ENCODE measurements around the gene PAK1. TPM values are rescaled to one million over a fixed set of nuclear protein-coding genes. Genes with fewer than 3 reads are reported as not detected.

The PAK1 gene
- total RNA-seq, 6 donors from 2014 or later = 14.9 to 49.2 (median 30.1) TPM

GRCh38 chr11:77345621-77346020 lies 128.3 kb downstream of the PAK1 start:
- H3K4me3 ChIP-seq = no peak overlapping the region
- peaks cover 0 to 8% (median 0%) of the 10 kb centered on the region in 4 donors for H3K36me3 ChIP-seq
- no peaks in the 10 kb centered on the region for H3K27me3 ChIP-seq
- DNase-seq (no peak), ATAC-seq (ENCODE audit: low FRiP score in 2 of 2) (no peak)
- H3K4me1 ChIP-seq = no peaks in the 10 kb centered on the region
- TF ChIP-seq CTCF (IDR thresholded peaks at IDR 0.05) (no peak), EP300 (IDR thresholded peaks at IDR 0.05) (no peak), POLR2AphosphoS5 (IDR thresholded peaks at IDR 0.05) (no peak)
- 72 to 79% methylated on average over 3 of the region's 3 CpGs for WGBS, 2 donors
- H3K27ac ChIP-seq = no peak overlapping the region
- H3K9me3 ChIP-seq = no peaks in the 10 kb centered on the region

- Histone ChIP-seq H3K36me3 (peaks cover 0 to 4% (median 0%) of the 10 kb centered on the region in 4 donors), H3K4me1 (no peaks in the 10 kb centered on the region), H3K9me3 (no peaks in the 10 kb centered on the region), H3K27me3 (no peaks in the 10 kb centered on the region), H3K27ac (no peak overlapping the region), H3K4me3 (no peak overlapping the region)
- TF ChIP-seq CTCF (IDR thresholded peaks at IDR 0.05) (no peak), POLR2AphosphoS5 (IDR thresholded peaks at IDR 0.05) (no peak), POLR2A (IDR thresholded peaks at IDR 0.05) (no peak), EP300 (IDR thresholded peaks at IDR 0.05) (no peak)
- no peak for ATAC-seq (ENCODE audit: low FRiP score in 2 of 2)
- 61 to 74% methylated on average over 3 of the region's 3 CpGs for WGBS, 2 donors
- no peak for DNase-seq
Observed at GRCh38 chr11:77340501-77340900, 133.4 kb downstream of the PAK1 start.

DNA sequence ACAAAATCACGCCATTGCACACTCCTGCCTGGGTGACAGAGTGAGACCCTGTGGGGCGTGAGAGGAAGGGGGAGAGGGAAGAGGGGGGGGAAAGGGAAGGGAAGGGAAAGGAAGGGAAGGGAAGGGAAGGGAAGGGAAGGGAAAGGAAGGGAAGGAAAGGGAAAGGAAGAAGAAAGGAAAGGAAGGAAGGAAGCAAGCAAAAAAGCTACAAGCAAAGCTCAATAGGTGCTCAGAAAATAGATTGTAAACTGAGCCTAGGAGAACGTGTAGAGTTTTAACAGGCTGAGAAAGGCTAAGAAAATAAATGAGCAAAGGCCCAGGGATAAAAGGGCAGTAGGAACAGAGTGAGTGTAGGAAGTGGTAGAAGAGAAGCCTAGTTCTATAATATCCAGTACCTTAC lies 141.6 kb downstream of the PAK1 start:
- peaks cover 0 to 11% (median 0%) of the 10 kb centered on the region in 4 donors for H3K36me3 ChIP-seq
- no peaks in the 10 kb centered on the region for H3K4me1 ChIP-seq
- ATAC-seq (ENCODE audit: low FRiP score in 2 of 2) (no peak), DNase-seq (no peak)
- no peak overlapping the region for H3K4me3 ChIP-seq
- TF ChIP-seq POLR2AphosphoS5 (IDR thresholded peaks at IDR 0.05) (no peak), POLR2A (IDR thresholded peaks at IDR 0.05) (no peak)
- H3K9me3 ChIP-seq = no peaks in the 10 kb centered on the region
- H3K27ac ChIP-seq = no peak overlapping the region
- 74 to 89% methylated on average over 2 to 3 of the region's 3 CpGs for WGBS, 2 donors
- no peaks in the 10 kb centered on the region for H3K27me3 ChIP-seq

- Histone ChIP-seq H3K27me3 (no peaks in the 10 kb centered on the region), H3K4me3 (no peak overlapping the region), H3K36me3 (peaks cover 0 to 17% (median 4%) of the 10 kb centered on the region in 4 donors), H3K27ac (no peak overlapping the region), H3K9me3 (no peaks in the 10 kb centered on the region), H3K4me1 (no peaks in the 10 kb centered on the region)
- no peak for TF ChIP-seq POLR2AphosphoS5 (IDR thresholded peaks at IDR 0.05)
- WGBS, 2 donors = 76 to 86% methylated on average over 1 of the region's 1 CpG
- DNase-seq (no peak), ATAC-seq (ENCODE audit: low FRiP score in 2 of 2) (no peak)
Observed at GRCh38 chr11:77325159-77325558, 148.7 kb downstream of the PAK1 start.

DNA sequence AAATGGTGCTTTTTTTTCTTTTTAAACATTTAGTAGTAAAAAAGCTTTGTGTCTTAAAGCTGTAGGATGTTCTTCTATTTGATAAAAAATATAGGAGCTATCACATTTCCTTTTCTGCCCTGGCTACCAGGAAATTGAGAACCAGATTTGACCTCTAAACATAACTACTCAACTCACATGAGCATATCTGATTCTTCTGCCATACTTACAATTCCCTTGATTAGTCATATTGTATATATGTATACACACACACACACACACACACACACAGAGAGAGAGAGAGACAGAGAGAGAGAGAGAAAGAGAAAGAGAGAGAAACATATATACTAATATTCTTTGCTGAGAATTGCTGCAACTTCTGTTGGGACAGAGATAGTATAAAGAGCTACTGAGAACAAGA lies 149.4 kb downstream of the PAK1 start:
- no peak overlapping the region for H3K27ac ChIP-seq
- no peak overlapping the region for H3K4me3 ChIP-seq
- H3K36me3 ChIP-seq = peaks cover 0 to 17% (median 4%) of the 10 kb centered on the region in 4 donors
- no peak for DNase-seq
- no peak for TF ChIP-seq POLR2A (IDR thresholded peaks at IDR 0.05)
- no peak for TF ChIP-seq CTCF (IDR thresholded peaks at IDR 0.05)
- TF ChIP-seq POLR2AphosphoS5 (IDR thresholded peaks at IDR 0.05) = no peak
- no peak for TF ChIP-seq EP300 (IDR thresholded peaks at IDR 0.05)
- no peaks in the 10 kb centered on the region for H3K27me3 ChIP-seq
- no peaks in the 10 kb centered on the region for H3K9me3 ChIP-seq
- H3K4me1 ChIP-seq = no peaks in the 10 kb centered on the region
- ATAC-seq (ENCODE audit: low FRiP score in 2 of 2) = no peak

- 72 to 75% methylated on average over 2 of the region's 2 CpGs for WGBS, 2 donors
- no peak for ATAC-seq (ENCODE audit: low FRiP score in 2 of 2)
- no peaks in the 10 kb centered on the region for H3K9me3 ChIP-seq
- peaks cover 0 to 17% (median 4%) of the 10 kb centered on the region in 4 donors for H3K36me3 ChIP-seq
- no peak overlapping the region for H3K4me3 ChIP-seq
- H3K27me3 ChIP-seq = no peaks in the 10 kb centered on the region
- no peak overlapping the region for H3K27ac ChIP-seq
- no peak for DNase-seq
- no peaks in the 10 kb centered on the region for H3K4me1 ChIP-seq
- TF ChIP-seq POLR2A (IDR thresholded peaks at IDR 0.05) = no peak
- no peak for TF ChIP-seq CTCF (IDR thresholded peaks at IDR 0.05)
- no peak for TF ChIP-seq EP300 (IDR thresholded peaks at IDR 0.05)
- TF ChIP-seq POLR2AphosphoS5 (IDR thresholded peaks at IDR 0.05) = no peak
Observed at GRCh38 chr11:77322926-77323590, 150.8 kb downstream of the PAK1 start.
